Activated CD8-positive, alpha-beta memory T cell treated with anti-CD3 and anti-CD28 coated beads, Interleukin-2, amount 50 U/mL, for 4 hours (primary cell): Measurements from ENCODE around the gene KIF16B.

Experiments
- DNase-seq: peaks from one replicate; pipeline ENCODE4 v3.0.0-alpha.2; 2020

The KIF16B gene

GRCh38 chr20:16432466-16433292 lies 140.6 kb downstream of the KIF16B start:
- DNase-seq: no peak

GRCh38 chr20:16428112-16428511 lies 145.1 kb downstream of the KIF16B start:
- no peak for DNase-seq

DNA sequence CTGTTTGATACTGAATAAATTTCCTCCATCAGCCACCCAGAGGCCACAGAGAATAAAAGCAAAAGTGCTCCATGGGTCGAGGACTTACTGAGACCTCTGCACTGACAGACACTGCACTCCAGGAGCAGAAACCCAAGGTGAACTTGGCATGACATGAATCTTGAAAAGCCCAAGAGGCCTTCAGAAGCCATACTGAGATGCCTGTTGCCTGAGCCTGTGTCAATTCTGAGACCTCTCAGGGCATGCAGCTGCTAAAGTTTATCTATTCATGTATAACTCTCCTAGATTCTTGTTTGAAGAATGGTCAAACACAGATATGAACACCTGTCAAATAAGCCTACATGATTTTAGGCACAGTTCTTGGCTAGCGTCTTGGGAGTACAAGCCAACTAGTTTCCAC lies 145.7 kb downstream of the KIF16B start:
- DNase-seq: no peak

DNA sequence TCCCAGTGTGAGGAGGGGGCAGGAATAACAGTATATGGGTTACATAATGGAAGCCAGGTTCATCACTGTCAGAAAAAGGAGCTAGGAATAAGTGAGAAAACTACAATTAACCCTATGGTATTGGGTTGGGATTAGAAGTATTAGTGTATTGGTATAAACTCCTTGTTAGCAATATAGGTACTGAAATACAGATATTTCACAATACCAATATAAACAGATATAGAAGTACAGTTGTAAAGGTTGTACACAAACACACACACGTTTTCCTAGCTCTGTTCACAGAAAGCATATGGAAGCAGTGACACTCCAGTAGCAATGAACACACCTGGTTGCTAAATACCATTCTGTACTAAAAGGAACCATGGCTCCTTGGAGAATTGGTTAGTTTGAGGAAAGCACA lies 148.5 kb downstream of the KIF16B start:
- DNase-seq: no peak

DNA sequence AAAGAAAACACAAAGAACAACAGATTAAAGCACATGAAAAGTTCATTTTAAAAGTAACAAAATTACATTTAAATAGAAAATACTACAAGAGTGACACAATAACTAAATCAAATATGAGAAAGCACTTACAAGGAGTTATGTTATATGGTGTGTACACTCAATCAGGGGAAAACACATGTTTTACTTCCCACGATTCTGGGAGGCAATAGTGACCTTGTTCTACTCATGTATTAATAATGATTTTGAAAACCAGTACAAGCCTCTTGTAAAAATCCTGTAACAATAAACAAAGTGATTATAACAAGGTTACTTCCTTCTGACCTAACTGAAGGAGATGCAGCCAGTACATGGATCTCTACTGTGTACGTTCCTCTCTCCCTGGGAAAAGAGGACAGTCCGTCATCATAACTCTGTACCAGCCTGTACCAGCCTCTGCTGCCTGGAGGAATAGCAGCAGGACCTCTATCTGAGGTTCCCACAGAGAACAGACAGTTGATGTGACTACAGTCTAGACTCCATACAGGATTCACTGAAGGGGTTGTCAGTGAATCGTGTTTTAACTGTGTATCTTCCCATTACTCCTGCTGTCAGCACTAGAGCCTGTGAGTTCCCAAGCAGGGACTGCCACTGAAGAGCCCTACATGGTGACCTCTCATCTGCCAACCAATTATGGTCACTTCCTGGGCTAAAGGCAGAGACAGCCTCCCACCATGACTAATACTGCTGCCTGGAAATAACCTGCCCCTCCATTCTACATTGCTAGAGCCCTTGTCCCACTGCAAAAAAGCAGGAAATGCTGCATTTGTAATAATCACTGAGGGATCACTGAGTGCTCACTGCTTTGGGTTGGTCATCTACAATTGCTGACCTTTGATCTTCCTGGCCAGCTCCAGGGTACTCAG lies 149.7 kb downstream of the KIF16B start:
- no peak for DNase-seq

GRCh38 chr20:16419138-16419715 lies 154.0 kb downstream of the KIF16B start:
- DNase-seq: no peak

DNA sequence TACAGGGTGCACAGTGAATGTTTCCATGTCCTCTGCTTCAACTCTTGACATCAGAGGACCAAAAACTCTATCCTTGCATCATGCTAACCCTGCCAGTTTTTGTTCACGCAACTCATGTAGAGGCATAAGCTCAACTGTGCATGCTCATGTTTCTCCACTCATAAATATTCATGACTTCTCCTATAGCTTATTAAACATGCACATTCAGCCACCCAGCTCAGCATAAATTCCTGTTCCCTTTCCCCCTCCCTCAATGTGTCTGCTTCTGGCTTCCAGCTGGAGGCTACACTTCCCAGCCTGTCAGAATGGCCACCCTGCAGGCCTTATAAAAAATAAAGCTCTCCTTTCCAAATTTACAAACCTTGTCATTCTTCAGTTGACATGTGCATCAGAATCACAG lies 154.6 kb downstream of the KIF16B start:
- no peak for DNase-seq

GRCh38 chr20:16417001-16417400 lies 156.2 kb downstream of the KIF16B start:
- DNase-seq: no peak

DNA sequence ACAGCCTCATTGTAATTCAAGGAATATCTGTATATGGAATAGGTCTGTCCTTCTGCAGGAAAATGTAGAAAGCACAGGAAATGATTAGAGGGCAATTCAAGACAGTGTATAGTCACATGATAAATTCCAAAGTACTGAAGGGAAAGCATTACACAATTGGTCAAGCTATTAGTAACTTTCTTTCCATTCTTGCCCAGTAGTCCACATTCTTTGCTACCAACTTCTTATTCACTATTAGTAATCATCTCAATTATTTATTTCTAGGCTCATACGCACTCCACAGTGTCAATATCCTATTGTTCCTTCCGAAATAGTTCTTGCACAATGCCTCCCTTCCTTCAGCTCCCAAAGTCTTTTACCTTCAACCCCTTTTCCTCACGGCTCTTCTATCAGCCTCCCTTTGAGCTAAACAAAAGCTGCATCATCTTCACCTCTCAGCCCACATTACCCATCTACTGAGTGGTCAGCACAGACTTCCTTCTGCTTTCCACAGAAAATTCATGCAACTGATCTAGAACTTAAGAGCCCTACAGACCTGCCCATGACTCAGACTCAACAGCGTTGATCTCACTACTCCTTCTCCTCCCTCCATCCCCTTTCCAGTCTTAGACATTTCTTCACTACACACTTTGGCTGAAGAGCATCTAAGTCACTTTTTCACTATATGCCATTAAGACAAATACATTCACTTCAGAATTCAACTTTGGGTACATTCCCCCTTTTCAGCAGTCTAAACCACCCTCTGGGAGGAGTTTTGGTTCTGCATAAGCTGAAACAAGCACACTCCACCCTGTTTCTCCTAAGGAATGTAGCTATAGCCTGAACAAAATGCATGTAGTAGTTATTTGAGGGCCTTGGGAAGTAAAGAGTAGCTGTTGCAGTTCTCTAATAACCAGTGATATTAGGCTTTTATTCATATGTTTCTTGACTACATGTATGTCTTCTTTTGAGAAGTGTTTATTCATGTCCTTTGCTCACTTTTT lies 157.9 kb downstream of the KIF16B start:
- DNase-seq: no peak

DNA sequence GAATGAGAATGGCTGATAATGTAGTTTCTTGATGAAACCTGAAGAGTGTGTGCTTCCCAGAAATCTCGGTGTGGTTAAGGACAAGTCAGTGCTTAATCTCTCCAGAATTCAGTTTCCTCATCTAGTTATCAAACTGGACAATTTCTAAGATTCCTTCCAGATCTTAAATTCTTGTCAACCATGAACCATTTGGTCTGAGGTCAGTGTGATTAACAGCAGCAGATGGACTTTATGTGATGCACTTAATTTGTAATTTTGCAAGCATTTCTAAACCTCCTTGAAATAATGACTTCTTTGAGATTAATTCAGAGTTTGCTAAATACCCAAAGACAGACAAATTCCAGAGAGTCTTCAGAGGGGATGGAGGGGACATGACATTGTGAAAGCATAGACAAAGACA lies 160.3 kb downstream of the KIF16B start:
- DNase-seq: no peak

GRCh38 chr20:16411361-16411760 lies 161.9 kb downstream of the KIF16B start:
- no peak for DNase-seq

GRCh38 chr20:16410626-16411025 lies 162.6 kb downstream of the KIF16B start:
- DNase-seq: no peak

- no peak for DNase-seq
Measured at GRCh38 chr20:16408981-16409380, 164.3 kb downstream of the KIF16B start.

DNA sequence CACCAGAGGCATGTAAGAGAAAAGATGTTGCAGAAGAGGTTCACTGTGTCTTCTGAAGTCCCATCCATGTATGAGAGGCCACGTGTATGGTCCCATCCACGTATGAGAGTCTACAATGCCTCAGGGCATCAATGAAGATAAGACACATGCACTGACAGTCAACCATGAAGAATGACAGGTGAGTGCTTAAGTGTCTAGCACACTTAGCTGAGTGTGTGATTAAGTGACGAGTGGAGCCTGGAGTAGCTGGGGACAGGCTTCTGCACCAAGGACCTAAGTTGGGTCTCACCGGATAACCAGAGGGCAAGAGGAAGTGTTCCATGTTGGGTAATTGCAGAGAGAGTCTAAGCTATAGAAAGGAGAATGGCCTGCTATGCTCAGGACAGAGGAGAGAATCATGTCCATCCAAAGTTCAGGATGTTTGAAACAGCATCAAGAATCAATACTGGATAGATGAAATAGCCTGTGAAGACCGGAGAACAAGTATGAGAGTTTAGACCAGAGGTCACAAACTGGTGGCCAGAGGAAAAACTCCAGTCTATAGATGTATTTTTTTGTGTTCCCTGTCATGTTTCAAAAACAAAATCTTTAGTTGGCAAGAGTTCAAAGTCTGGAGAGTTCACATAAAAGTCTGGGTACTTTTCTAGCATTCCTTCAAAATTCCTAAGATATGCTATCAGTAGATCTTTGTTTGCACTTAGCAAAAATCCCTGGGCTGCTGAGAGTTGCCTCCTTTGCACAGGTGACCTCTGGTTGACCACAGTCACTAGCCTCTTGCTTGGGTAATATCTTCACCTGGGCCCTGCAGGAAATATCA lies 165.8 kb downstream of the KIF16B start:
- no peak for DNase-seq

- DNase-seq: no peak
Measured at GRCh38 chr20:16405254-16405653, 168.0 kb downstream of the KIF16B start.

DNA sequence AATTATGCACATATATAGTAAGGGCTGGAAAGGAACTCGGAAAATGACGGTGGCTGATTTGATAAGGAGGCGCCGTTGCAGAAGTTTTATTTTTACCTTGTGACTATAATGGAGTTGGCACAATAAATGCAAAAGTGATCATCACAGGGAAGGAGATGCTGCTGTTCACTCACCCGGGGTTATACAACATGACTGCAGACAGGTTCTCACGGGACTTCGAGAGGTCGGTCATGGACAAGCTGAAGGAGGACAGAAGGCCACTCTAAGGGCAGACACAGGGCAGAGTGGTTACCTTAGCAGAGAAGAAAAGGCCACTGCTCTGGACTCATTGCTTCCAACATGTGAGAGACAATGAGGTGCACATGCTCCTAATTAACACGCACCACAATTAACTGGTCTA lies 168.6 kb downstream of the KIF16B start:
- DNase-seq: no peak

- DNase-seq: no peak
Measured at GRCh38 chr20:16404171-16404570, 169.1 kb downstream of the KIF16B start.

DNA sequence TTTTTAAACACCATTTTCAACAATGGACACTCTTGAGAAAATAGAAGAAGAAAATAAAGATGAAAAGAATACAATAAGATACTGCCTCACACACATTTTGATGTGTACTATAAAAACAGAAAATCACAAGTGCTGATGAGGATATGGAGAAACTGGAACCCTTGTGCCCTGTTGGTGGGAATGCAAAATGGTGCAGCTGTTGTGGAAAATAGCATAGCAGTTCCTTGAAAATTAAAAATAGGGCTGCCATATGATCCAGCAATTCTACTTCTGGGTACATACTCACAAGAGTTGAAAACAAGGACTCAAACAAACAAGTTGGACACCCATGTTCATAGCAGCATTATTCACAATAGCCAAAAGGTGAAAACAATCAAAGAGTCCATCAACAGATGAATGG lies 173.0 kb downstream of the KIF16B start:
- DNase-seq: no peak

GRCh38 chr20:16399801-16400200 lies 173.4 kb downstream of the KIF16B start:
- DNase-seq: no peak

DNA sequence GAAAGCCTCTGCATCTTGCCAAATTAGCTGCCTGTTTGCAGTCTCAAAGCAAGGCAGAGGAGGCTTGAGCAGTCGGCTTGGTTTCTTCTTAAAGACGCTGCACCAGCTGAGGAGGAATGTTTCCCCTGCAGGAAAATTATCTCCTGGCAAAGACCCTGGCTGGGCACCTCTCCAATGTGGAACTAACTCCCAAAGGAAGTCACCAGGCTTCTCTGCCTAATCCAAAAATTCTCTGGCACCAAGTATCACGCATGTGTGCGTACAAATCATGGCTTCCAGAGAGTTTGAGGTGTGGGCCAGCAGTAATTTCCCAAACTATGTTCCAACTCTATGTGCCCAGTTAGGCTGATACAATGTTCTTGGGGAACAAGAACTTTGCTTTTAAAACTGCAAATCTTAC lies 176.2 kb downstream of the KIF16B start:
- DNase-seq: no peak

- DNase-seq: no peak
Measured at GRCh38 chr20:16395366-16395765, 177.9 kb downstream of the KIF16B start.

DNA sequence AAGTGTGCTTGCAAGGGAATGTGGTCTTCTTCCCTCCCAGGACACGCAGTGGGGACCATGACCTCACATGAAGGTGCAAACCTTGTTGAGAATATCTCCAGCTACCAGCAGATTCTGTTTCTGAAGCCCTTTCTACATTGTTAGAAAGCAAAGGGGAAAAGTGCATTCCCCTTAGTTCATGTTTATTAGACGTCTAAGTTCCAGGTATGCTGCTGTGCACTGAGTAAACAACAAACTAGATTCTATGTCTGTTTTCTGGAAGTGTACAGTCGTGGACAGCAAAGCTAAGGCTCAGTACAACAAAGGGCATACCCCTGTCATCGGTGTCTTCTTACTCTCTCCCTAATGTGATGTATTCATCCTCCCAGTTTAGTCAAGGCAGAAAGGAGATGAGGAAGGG lies 178.5 kb downstream of the KIF16B start:
- no peak for DNase-seq
